NCI-H2196 (cell line): ENCODE measurements around the gene ITGA11.

Source experiments
- DNase-seq: peaks from one replicate; lab custom pipeline; 2025; ENCODE audit not compliant: unreplicated experiment; lab: John Stamatoyannopoulos, UW

ITGA11 gene

DNA sequence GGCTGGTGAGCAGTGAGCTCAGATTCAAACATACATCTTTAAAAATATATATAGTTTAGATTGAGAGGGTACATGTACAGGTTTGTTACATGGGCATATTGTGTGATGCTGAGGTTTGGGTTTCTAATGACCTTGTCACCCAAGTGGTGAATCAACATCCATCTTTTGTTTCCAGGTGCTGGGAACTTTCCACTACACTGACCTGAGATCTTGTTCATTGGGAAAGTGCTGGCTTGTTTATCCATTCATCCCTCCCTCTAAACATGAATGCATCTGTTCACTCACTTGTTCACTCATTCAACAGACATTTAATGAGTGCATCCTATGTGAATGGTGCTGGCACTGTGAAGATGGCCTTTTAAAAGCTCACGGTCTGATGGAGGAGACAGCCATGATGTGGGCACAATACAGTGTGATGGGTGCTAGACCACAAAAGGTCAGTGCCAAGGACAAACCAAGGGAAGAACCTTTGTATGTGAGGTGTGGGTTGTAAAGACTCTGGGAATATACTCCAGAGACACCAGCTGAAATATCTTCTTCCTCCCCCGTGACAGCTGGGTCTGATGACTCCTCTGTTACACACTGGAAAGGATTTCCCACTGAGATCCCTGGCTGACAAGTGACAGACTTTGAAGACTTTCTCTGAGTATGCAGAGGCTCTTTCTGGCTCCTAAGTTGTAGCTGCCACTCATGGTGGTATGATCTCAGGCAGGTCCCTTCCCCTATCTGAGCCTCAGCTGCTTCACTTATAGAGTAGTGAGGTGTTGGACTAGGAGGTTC lies 16.2 kb upstream of the ITGA11 start:
- no peak for DNase-seq

DNA sequence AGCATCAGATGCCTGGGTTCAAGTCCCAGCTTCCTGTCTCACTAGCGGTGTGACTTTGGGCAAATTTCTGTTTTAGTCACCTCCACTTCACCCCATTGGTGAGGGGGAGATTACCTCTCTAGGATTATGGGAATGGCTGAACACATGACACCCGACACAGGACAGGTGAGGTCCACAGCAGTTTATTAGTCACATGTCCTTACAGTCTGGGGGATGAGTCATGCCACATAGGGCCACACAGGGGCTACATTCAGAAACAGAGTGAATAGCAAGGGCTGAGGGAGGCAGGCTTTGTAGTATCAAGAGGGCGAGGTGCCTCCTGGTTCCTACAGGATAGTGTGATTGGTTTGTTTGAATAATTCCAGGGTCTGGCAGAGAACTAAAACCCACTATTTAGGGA lies 15.2 kb upstream of the ITGA11 start:
- no peak for DNase-seq

DNA sequence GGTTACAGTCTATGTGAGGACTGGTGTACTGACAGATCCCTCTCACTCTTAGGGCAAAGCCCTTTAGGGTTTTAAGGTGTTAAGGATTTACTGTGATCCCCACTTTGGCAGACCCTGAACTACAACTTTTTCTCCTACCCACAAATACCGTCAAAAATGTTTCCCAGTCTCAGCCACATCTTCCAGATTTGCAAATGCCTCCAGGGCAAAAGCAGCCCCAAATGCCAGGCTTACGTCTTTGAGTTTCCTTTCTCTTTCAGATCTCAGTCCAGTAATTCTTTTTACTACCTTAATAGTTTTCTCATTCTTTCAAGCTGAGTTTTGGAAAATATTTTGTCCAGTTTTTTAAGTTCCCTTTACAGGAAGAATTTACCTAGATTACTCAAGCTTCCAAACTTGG lies 13.4 kb upstream of the ITGA11 start:
- DNase-seq: no peak

DNA sequence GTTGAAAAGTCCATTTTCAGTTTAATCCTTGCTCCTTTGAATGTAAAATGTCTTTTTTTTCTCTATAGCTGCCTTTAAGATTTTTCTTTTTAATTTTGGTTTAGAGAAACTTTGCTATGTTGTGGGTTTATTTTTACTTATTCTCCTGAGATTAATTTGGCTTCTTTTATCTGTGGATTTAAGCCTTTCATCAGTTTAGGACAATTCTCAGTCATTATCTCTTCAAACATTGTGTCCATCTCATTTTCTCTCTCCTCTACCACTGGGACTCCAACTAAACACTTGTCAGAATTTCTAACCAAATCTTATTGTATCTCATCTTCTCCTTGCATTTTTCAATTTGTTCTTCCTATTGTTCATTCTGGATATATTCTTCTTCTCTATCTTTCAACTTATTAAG lies 12.4 kb upstream of the ITGA11 start:
- no peak for DNase-seq

DNA sequence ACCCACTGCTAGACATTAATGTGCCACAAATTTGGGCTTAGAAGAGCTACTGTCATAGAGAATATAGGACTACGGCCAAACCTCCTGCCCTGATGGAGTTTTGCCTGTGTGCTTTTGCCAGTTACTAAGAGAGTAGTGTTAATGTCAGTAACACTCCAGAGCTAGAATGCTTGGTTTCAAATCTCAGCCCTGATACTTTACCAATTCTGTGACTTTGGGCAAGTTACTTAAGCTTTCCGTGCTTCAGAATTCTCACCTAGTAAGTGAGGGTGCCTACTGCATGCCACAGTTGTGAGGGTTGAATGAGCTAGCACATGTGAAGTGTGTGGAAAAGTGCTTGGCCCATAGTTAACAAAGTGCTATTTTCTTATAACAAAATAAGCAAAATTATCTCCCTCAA lies 10.9 kb upstream of the ITGA11 start:
- no peak for DNase-seq

DNA sequence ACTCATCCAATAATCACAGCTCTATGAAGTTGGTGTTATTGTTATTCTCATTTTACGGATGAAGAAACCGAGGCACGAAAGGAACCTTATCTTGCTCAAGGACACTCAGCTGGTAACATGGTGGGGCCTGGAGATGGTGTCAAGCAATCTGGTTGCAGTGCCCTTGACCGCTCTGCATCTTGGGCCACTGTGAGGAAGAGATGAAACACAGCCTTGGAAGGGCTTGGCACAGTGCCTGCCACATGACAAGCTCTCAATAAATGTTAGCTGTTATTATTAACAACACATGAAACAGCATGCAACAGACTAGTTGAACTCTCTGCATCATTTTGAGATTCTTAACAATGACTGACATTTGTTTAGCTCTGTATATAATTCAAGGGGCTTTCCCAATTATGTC lies 10.1 kb upstream of the ITGA11 start:
- DNase-seq: no peak

DNA sequence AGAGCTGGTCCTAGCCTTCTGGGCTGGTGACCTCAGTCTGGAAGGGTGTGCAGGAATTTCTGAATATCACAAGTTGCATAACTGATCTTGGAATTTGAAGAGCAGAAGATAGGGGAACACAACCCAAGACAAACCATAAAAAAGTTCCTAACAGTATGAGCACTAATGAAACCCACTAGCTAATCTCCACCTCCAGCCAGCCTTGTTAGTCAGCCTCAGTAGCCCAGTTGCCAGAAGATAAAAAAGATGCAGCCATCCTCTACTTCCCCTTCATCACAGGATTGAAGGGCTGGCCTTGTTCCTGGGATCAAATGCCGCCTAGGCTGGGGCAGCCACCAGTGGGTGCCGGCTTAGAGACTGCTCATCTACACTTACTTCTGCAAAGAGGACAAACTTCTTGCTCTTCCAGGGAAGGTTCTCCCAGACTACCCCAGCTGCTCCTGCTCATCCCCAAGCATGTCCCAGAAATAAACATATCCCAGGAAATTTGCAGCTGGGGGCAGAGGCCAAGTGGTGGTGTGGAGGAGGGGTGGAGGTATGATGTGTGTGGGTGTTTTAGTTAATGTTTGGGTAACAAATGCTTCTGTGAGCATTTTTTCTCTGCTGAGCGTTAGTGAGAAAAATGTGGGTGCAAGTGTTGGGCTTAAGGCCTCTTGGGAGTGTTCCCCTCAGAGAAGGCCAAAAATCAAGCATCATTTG lies 9.2 kb upstream of the ITGA11 start:
- DNase-seq: no peak

DNA sequence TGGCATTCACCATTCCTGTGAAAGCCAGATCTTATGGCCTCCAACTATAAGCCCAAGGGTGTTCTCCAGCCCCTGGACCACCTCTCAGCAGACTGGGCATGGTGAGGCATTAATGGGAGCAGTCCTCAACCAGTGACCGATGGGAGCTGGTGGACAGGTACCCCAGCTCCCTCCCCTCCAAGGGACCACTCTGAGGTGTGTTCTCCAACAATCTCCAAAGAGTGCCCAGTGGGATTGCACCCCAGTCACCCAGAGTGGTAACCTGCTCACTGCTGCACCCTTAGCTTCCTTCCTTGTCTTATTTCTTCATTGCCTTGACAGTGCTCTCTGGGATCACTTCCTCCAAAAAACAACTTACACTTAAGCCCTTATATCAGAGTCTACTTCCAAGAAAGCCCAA lies 8.2 kb upstream of the ITGA11 start:
- DNase-seq: no peak

DNA sequence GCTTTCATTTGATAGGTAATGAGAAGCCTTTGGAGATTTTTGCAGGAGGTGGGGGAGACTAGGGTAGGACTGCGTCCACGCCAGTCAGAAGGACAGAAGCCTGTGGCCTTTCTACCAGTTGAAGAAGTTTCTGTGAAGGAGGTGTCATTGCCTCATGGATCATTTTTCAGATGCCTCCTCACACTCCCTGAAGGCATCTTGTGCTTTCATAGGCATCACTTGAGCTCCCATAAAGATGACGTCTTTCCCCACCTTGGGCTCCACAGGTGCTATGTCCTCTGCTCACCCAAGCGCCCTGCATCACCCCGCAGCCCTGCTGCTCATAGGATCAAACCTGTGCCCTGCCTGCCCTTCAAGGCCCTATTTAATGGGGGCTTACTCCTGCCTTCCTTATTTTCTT lies 7.5 kb upstream of the ITGA11 start:
- DNase-seq: no peak

DNA sequence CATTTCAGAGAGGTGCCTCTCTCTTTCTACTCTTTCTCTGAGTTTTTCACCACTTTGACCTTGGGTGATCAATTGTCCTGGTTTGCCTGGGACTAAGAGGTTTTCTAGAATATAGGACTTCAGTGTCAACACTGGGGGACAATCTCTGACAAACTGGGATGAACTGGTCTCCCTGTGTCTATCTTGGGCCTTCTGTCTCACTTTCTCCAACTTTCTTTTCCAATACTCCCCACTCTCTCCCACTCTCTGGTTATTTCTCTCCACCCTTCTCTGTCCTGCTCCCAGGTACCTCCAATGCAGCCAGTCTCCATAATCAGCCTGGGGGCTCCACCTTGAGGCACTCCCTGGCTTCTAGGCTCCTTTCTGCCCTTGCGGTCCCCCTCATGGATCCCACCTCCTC lies 4.7 kb upstream of the ITGA11 start:
- no peak for DNase-seq

DNA sequence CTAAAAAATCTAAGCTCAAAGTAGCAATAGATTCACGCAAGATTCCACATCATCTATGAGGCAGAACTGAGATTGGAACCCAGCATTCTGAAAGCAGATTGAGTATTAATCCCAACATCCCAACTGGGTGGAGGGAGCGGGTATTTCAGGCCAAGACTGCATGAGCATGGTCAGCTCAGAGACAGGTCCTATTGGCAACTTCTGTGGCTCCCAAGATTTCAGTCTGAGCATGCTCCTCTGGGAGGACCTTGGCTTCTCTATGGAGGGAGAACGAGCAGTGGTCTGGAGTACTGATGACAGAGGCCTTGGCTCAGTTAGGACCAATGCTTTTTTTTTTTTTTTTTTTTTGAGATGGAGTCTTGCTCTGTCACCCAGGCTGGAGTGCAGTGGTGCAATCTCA lies 4.0 kb upstream of the ITGA11 start:
- no peak for DNase-seq

DNA sequence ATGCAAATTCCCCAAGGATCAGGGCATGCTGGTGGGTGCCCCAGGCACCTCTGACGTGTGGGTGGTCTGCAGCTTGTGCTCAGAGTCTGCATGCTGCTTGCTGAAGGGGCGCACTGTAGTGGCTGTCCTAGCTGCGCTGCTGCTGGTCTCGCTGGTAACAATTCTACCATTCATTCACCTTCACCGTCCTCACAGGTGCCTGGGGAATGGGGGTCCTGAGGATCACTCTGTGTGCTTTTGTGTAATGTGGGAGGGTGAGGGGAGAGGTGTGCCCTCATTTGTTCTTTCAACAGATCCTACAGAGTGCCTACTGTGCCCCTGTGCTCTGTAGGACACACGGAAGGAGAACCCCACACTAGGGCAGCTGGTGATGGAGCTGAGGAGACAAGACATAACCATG lies 2.1 kb upstream of the ITGA11 start:
- no peak for DNase-seq

DNA sequence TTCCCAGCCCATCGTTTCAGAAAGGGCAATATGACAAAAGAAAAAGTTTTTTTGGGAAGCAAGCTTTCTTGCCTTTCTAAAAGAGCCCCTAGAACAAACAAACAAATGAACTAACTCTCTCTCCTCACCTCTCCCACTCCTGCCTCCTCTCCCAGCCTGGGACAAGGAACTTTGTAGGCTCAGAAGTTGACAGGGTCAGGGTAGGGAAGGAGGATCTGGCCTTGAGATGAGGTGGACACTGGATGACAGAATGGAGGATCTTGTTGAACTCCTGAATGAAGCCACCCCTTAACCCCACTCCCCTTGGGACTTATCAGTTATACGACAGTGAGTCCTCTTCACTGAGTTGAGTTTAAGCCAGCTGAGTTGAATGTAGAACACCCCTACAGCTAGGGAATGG lies 1.6 kb upstream of the ITGA11 start:
- DNase-seq: no peak

DNA sequence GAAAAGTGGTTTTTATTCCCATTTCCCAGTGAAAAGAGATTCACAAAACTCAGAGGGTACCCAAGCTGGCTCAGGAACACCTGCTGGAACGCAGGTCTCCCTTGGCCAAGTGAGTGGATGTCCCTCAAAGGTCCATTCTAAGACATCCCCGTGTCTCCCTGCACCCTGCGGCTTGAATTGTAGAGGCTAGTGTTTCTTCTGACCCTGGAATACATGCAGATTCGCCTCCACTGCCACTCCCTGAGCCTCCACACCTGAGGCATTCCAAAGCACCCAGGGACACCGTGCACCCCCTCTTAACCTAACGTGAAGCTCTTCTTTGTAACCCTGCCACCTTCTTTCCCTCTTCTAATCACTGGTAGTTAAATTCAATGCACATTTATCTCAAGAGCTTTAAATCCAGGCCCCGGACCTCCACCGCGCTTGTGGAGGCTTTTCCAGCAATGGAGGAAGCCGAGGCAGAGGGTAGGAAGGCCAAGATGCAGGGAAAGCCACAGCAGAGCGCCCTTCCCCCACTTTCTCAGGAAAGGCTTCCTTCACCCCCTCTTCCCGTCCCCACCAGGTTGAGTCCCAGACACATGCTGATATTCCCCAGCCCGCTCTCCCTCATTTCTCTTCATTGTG lies 590 bp upstream of the ITGA11 start:
- DNase-seq: no peak

DNA sequence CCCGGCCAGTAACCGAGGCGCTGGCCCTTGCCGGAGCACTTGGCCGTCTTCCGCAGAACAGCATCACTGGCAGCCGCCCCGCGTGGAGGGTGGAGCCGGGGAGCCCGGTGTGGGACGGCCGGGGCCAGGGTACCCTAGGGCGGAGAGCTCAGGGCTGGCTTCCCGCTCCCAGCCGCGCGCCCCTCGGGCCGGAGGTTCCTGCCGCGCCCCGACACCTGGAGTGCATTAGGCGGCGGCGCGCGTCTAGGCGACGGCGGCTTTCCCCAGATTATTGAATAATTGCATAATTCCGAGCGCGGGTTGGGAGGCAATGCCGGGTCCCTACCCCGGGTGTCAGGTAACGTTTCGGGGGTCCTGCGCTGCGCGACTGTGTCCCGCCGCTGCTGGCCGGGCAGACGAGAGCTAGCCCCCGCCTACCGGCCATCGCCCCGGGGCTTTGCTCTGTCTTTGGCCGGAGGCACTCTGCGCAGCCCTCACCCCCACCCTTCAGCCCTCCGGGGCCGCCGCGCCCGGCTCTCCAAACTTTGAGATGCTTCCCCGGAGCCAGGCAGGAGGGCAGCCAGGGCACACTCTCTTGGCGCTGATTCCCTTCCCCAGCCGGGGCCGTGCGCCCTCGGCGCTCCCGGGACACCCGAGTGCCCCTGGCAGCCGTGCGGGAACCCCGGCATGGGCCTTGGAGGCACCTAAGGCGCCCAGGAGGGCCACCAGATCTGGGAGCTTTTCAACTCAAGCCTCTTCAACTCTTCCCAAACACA lies 749 bp downstream of the ITGA11 start:
- DNase-seq: no peak

DNA sequence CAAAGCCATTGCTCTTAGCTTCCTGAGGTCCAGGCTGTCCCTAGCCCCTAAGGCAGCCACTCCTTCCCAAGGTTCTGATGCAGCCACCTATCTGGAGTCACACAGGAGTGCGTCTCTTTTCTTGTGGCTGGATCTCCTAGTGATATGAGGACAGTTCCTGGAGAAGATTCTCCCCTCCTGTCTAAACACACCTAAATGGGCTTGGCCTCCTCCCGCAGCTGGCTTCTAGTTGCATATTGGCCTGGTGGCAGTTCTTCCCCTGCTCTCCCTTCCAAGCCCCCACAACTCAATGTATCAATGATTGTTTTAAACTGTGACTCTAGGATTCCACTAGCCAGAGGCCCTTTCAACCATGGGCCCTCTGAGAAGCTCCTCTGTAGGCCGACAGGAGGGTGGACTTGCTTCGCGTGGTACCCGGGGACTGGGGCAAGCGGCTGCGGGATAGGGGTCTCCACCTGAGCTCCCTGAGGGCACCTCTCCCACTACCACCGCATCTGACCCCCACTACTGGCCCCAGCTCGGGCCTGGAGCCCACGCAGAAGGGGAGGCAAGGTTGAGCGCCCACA lies 1.4 kb downstream of the ITGA11 start:
- DNase-seq: no peak

DNA sequence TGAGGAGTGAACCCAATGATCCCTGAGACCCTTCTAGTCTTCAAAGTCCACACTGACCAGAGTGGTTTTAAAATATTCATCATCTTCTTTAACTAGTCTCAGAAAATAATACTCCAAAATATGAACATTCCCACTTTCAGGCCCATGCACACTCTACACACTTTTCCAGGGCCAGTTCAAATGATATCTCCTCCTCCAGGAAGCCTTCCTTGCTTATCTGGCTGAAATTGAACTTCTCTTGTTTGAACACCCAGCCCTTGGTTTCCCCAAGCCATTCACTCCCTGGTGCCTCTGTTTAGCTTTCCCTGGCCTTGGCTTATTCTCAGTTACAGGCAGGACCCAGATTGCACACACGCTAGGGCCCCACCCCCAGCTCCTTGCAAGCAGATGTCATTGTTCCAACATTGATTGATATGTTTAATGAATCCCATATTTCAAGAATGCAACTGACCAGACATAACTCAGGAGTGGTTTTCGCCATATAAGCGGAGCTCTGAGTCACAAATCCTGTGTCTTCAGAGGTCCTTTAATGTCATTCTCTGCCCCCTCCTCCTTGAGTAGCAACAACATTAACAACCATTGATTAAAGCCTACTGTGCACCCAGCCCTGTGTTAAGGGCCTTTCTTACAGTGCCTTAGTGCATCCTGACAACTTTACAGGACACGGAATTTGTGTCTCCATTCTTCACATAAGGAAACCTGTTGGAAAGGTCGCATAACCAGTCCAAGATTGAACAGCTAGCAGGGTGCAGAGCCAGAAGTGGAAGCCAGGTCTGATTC lies 2.1 kb downstream of the ITGA11 start:
- no peak for DNase-seq

DNA sequence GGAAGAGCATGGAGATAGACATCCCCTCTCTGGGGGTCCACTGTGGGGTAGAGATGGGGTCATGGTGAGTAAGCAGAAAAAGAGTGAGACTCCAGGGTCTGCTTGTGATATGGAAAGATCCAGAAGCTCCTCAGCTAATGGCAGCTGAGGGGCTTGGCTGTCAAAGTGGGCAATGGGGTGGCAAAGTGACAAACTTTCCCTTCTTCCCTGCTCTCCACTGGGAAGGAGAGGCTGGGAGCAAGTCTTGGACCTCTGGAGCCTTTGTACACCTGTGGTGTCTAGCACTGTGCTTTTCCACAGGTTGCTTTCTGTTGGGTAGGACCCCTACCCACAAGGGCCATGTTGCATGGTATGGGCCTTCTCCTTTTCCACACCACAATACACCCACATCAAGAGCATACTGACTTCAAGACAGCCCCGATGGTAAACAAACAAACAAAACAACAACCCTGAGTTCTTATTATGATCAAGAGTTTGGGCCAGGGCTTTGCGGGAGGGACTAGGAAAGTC lies 3.5 kb downstream of the ITGA11 start:
- no peak for DNase-seq

DNA sequence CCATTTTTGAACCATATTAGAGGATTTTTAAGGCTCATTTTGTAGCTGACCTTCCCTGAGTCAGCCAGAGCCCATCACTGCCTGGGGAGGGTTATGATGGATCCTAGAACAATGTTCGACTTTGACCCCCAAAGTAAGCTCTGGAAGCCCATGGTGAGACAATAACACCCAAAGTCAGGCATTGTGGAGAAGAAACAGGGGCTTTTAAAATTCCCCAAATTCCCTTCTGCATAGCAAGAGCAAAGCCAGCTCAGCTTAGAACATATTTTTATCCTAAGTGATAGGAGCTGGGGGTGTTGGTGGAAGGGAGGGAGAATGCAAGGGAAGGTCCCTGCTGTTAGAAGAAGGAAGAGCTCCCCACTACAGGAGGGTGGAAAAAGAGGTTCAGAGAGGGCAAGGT lies 4.0 kb downstream of the ITGA11 start:
- DNase-seq: no peak

DNA sequence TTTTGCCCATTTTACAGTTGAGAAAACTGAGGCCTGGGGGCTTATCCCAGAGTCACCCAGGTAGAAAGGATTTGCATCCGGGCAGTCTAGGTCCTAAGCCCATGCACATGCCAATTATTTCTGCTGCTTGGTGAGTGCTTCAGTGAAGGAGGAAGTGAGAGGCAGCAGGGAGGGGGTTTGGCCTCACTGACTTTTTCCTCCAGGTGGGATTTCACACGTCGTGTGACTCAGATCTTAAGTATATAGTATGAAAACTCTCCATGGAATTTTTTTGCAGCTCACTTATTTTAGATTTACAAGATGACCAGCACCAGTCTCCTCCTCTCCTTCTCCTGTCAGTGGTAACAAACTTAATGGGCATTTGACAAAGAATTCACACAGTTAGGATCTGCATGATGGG lies 4.6 kb downstream of the ITGA11 start:
- no peak for DNase-seq
